Neural progenitor cell (in vitro differentiated cells): ENCODE results near the gene ARHGAP28. TPM values are rescaled to one million over a fixed set of nuclear protein-coding genes. Genes with fewer than 3 reads are reported as not detected.

ENCODE experiments used
- DNase-seq: peaks from one replicate; pipeline ENCODE4 v3.0.0-alpha.2; 2016; ENCODE audit warnings: low spot score
- H2AFZ ChIP-seq: fragments of 200-600 bp; sonication (generic); replicated peaks from 2 replicates; pipeline ENCODE4 v1.6.1; 2016; ENCODE audit warnings: antibody characterized with exemption
- H3F3A ChIP-seq: fragments of 200-600 bp; sonication (generic); 2 replicates; pipeline ENCODE4 v1.6.1; 2016; ENCODE audit warnings: antibody characterized with exemption, low read depth
- H3K27ac ChIP-seq: fragments of 200-600 bp; sonication (generic); 2 replicates; pipeline ENCODE4 v1.5.1; 2016; ENCODE audit warnings: mild to moderate bottlenecking
- H3K27me3 ChIP-seq: fragments of 200-600 bp; sonication (generic); 2 replicates; pipeline ENCODE4 v1.6.1; 2016; ENCODE audit warnings: mild to moderate bottlenecking, moderate library complexity
- H3K36me3 ChIP-seq: fragments of 200-600 bp; sonication (generic); 2 replicates; pipeline ENCODE4 v1.5.1; 2016
- H3K4me1 ChIP-seq: fragments of 200-600 bp; sonication (generic); 2 replicates; pipeline ENCODE4 v1.6.1; 2016; ENCODE audit warnings: mixed run types
- H3K4me2 ChIP-seq: fragments of 200-600 bp; sonication (generic); 2 replicates; pipeline ENCODE4 v1.6.1; 2016
- H3K4me3 ChIP-seq: fragments of 200-600 bp; sonication (generic); 2 replicates; pipeline ENCODE4 v1.5.1; 2016
- H3K79me2 ChIP-seq: fragments of 200-600 bp; sonication (generic); 2 replicates; pipeline ENCODE4 v1.6.1; 2016; ENCODE audit warnings: low read depth
- H3K9ac ChIP-seq: fragments of 200-600 bp; sonication (generic); 2 replicates; pipeline ENCODE4 v1.6.1; 2016
- H3K9me3 ChIP-seq: fragments of 200-600 bp; sonication (generic); 2 replicates; pipeline ENCODE4 v1.5.1; 2016; ENCODE audit warnings: low read depth
- H4K20me1 ChIP-seq: fragments of 200-600 bp; sonication (generic); 2 replicates; pipeline ENCODE4 v1.6.1; 2016; ENCODE audit warnings: low read depth
- H3K27ac Mint-ChIP-seq: 3 replicates; pipeline ENCODE4 v1.8.0; 2021; ENCODE audit warnings: mixed read lengths
- H3K27me3 Mint-ChIP-seq: 2 replicates; pipeline ENCODE4 v1.8.0; 2022; ENCODE audit warnings: low read depth, mild to moderate bottlenecking, inconsistent platforms, moderate library complexity, mixed read lengths; ENCODE audit not compliant: insufficient read depth
- H3K36me3 Mint-ChIP-seq: 3 replicates; pipeline ENCODE4 v1.8.0; 2021; ENCODE audit warnings: mixed read lengths
- H3K4me1 Mint-ChIP-seq: 3 replicates; pipeline ENCODE4 v1.8.0; 2021; ENCODE audit warnings: mixed read lengths
- H3K4me3 Mint-ChIP-seq: 3 replicates; pipeline ENCODE4 v1.8.0; 2021; ENCODE audit warnings: mild to moderate bottlenecking, moderate library complexity, mixed read lengths
- H3K9me3 Mint-ChIP-seq: 3 replicates; pipeline ENCODE4 v1.8.0; 2020; ENCODE audit warnings: mixed read lengths
- EZH2 ChIP-seq: fragments of 200-600 bp; sonication (generic); IDR thresholded peaks from 2 replicates; pipeline ENCODE4 v1.6.1; 2017; ENCODE audit warnings: antibody characterized with exemption, mild to moderate bottlenecking, moderate library complexity
- EZH2phosphoT487 ChIP-seq: fragments of 200-600 bp; sonication (generic); IDR thresholded peaks from 2 replicates; pipeline ENCODE4 v1.6.1; 2017; ENCODE audit warnings: antibody characterized with exemption
- total RNA-seq: library from RNA; depleted of rRNA; stranded (reverse); fragments of >200 nt; gene quantifications from 2 replicates; pipeline ENCODE4 v1.2.3, GENCODE V29; 2015; ENCODE audit warnings: low replicate concordance
- TF ChIP-seq, protein P1 (sequence below): fragments of 200-600 bp; sonication (generic); IDR thresholded peaks from 2 replicates; pipeline ENCODE4 v1.5.1; 2017; ENCODE audit warnings: antibody characterized with exemption, mild to moderate bottlenecking

ARHGAP28 gene
- total RNA-seq, 1 donor from 2014 or later, result 25.7 TPM

DNA sequence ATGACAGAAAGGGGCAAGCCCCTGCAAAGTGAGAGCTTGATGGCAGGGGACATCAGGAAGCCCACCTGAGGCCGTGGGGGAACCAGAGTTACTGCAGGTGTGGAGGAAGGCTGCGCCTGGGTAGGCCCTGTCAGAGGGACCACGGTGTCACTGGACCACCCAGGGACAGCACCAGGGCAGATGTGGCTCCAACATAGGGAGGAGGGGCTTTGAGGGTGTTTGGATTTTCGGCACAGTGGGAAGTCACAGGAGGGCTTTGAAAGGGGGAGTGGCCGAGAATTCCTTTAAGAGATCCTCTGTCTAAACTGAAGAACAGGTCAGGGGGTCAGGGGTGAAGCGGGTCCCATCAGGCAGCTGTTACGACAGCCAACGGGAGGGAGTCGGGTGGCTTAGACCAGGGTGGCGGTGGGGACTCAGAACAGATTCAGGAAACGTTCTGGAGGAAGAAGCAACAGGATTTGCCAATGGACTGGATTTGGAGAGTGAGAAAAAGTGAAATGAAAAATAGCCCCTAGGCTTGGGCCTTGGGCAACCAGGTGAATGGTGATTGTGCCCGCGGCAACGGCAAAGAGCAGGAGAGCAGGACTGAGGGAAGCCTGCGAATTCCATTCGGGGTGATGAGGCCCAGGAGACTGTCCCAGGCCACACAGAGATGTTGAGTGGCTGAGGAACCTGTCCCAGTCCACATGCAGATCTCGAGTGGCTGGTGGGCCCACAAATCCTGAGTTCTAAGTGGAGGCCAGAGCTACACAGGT, 222.0 kb downstream of the ARHGAP28 start:
- peaks cover 10% of the 10 kb centered on the region for H3K4me1 Mint-ChIP-seq
- H3K9me3 Mint-ChIP-seq, result no peaks in the 10 kb centered on the region
- peaks cover 9% of the 10 kb centered on the region for H4K20me1 ChIP-seq
- no peaks in the 10 kb centered on the region for H3K27me3 ChIP-seq
- H3K36me3 ChIP-seq, result peaks cover 6% of the 10 kb centered on the region
- peaks cover 18% of the 10 kb centered on the region for H3K27me3 Mint-ChIP-seq
- peaks cover 14% of the 10 kb centered on the region for H3K4me1 ChIP-seq
- DNase-seq, result peak; percentile 65
- no peaks in the 10 kb centered on the region for H3K79me2 ChIP-seq
- no peaks in the 10 kb centered on the region for H3F3A ChIP-seq
- H3K4me2 ChIP-seq, result peak overlapping the region; percentile 3
- no peak overlapping the region for H2AFZ ChIP-seq
- peaks cover 68% of the 10 kb centered on the region for H3K36me3 Mint-ChIP-seq
- no peak overlapping the region for H3K9ac ChIP-seq
- TF ChIP-seq EZH2, result no peak
- no peak for TF ChIP-seq EZH2phosphoT487
- TF ChIP-seq, protein P1, sequence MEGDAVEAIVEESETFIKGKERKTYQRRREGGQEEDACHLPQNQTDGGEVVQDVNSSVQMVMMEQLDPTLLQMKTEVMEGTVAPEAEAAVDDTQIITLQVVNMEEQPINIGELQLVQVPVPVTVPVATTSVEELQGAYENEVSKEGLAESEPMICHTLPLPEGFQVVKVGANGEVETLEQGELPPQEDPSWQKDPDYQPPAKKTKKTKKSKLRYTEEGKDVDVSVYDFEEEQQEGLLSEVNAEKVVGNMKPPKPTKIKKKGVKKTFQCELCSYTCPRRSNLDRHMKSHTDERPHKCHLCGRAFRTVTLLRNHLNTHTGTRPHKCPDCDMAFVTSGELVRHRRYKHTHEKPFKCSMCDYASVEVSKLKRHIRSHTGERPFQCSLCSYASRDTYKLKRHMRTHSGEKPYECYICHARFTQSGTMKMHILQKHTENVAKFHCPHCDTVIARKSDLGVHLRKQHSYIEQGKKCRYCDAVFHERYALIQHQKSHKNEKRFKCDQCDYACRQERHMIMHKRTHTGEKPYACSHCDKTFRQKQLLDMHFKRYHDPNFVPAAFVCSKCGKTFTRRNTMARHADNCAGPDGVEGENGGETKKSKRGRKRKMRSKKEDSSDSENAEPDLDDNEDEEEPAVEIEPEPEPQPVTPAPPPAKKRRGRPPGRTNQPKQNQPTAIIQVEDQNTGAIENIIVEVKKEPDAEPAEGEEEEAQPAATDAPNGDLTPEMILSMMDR, result no peak
- H3K9me3 ChIP-seq, result no peaks in the 10 kb centered on the region
- no peak overlapping the region for H3K4me3 ChIP-seq
- H3K27ac ChIP-seq, result peak overlapping the region; percentile 58
- peak overlapping the region; percentile 68 for H3K27ac Mint-ChIP-seq
- H3K4me3 Mint-ChIP-seq, result no peak overlapping the region

DNA sequence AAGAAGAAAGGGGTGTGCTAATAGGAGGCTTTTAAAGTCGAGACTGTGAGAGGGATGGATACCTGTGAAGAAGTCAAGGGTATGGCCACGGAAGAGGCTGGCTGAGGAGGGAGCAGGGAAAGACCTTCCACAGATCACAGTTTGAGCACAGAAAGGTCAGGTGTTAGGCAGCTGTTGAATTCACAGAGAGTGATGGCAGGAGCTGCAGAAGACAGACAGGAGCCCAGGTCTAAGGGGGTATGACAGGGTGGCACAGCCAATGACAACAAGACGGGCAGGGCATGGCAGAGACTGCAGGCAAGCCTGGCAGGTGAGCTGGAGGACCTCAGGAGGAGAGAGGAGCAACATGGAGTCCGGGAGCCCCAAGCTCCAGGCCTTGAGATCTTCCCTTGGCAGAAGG, 225.0 kb downstream of the ARHGAP28 start:
- Mint-ChIP-seq H3K27me3 (peaks cover 17% of the 10 kb centered on the region), H3K36me3 (peaks cover 71% of the 10 kb centered on the region), H3K4me3 (no peak overlapping the region), H3K27ac (peak overlapping the region; percentile 39), H3K9me3 (no peaks in the 10 kb centered on the region), H3K4me1 (peaks cover 10% of the 10 kb centered on the region)
- Histone ChIP-seq H2AFZ (no peak overlapping the region), H3K27me3 (no peaks in the 10 kb centered on the region), H3K4me3 (no peak overlapping the region), H3K36me3 (peaks cover 3% of the 10 kb centered on the region), H3K4me1 (peaks cover 14% of the 10 kb centered on the region), H3K27ac (no peak overlapping the region), H3K9ac (no peak overlapping the region), H4K20me1 (peaks cover 9% of the 10 kb centered on the region), H3F3A (no peaks in the 10 kb centered on the region), H3K4me2 (no peak overlapping the region), H3K79me2 (no peaks in the 10 kb centered on the region), H3K9me3 (no peaks in the 10 kb centered on the region)
- DNase-seq, result no peak
- no peak for TF ChIP-seq EZH2
- no peak for TF ChIP-seq EZH2phosphoT487
- TF ChIP-seq, protein P1, result no peak

DNA sequence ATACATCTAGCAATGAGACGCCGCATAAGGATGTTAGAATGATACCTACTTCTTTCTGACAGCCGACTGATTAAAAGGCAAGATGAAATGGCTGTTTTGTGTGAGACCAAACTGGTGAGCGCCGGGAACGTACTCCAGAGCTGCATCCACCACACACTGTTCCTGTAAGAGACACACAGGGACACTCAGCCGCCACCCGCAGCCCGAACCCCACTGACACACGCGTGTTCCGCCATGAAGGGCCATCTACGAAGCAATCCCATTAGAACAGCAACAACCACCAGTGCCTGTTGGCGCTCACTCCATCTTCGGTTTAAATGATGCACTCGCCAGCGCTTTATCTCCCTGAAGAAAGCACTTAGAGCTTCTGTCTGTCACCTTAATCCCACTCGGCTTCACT, 225.8 kb downstream of the ARHGAP28 start:
- Histone ChIP-seq H3K9me3 (no peaks in the 10 kb centered on the region), H2AFZ (no peak overlapping the region), H3K4me1 (peaks cover 14% of the 10 kb centered on the region), H3K9ac (no peak overlapping the region), H3F3A (no peaks in the 10 kb centered on the region), H3K4me3 (no peak overlapping the region), H3K36me3 (peaks cover 11% of the 10 kb centered on the region), H4K20me1 (peaks cover 9% of the 10 kb centered on the region), H3K4me2 (no peak overlapping the region), H3K79me2 (no peaks in the 10 kb centered on the region), H3K27ac (no peak overlapping the region), H3K27me3 (no peaks in the 10 kb centered on the region)
- DNase-seq, result no peak
- Mint-ChIP-seq H3K4me3 (no peak overlapping the region), H3K9me3 (peaks cover 2% of the 10 kb centered on the region), H3K36me3 (peaks cover 79% of the 10 kb centered on the region), H3K4me1 (peaks cover 10% of the 10 kb centered on the region), H3K27me3 (peaks cover 17% of the 10 kb centered on the region), H3K27ac (no peak overlapping the region)
- TF ChIP-seq, protein P1, result no peak
- no peak for TF ChIP-seq EZH2
- no peak for TF ChIP-seq EZH2phosphoT487
